Measurements from ENCODE around the gene MLF1. TPM values are rescaled to one million over a fixed set of nuclear protein-coding genes. Genes with fewer than 3 reads are reported as not detected.

MLF1 gene
- total and polyA plus RNA-seq, 2 of the 4 experiments (the other 2 are of a cell fraction): 4.7 to 5.2 TPM

- TF ChIP-seq CTCF (conservative IDR thresholded peaks at IDR 0.05; ENCODE audit: low read depth, low read length) (no peak), MXI1 (IDR thresholded peaks at IDR 0.05; ENCODE audit: borderline replicate concordance, low read depth, low read length) (no peak), FOS (IDR thresholded peaks at IDR 0.05; ENCODE audit: low read depth, low read length) (no peak), CHD1 (IDR thresholded peaks at IDR 0.05; ENCODE audit: low read depth, low read length) (no peak), MAFK (IDR thresholded peaks at IDR 0.05; ENCODE audit: low read depth, low read length) (no peak), NFE2L2 (IDR thresholded peaks at IDR 0.05; ENCODE audit: low read depth, low read length) (no peak), POLR2A (IDR thresholded peaks at IDR 0.05; ENCODE audit: low read depth, low read length) (no peak), BHLHE40 (IDR thresholded peaks at IDR 0.05; ENCODE audit: low read depth, low read length) (no peak), RFX5 (IDR thresholded peaks at IDR 0.05; ENCODE audit: low read depth, low read length) (no peak), SMC3 (IDR thresholded peaks at IDR 0.05; ENCODE audit: low read depth, low read length) (no peak), RCOR1 (IDR thresholded peaks at IDR 0.05; ENCODE audit: insufficient replicate concordance, low read length) (no peak), USF2 (IDR thresholded peaks at IDR 0.05; ENCODE audit: low read depth, low read length) (no peak)
- BruUV-seq (replicated peaks): no TSS peak
- intact Hi-C loops (cut with micrococcal nuclease) (no loop called here), dilution Hi-C loops (cut with HindIII; ENCODE audit: low sequenced_read_pairs, unreplicated experiment) (no loop called here), in situ Hi-C loops (cut with MboI; ENCODE audit: low sequenced_read_pairs) (loop anchor here (25.0 kb wide), 1 partner anchor 636 kb away; no protein-coding TSS in a partner anchor)
- no peak overlapping the region for H4K8ac ChIP-seq (ENCODE audit: low read depth in 2 of 2, low read length in 2 of 2)
- no peak overlapping the region for H2AFZ ChIP-seq (replicated peaks; ENCODE audit: low read length, poor library complexity)
- no peaks in the 10 kb centered on the region for H3K27me3 ChIP-seq (ENCODE audit: control insufficient read depth, insufficient read depth, low read length)
- H4K91ac ChIP-seq (ENCODE audit: insufficient read depth, low read depth, low read length): no peak overlapping the region
- no peak overlapping the region for H3K4ac ChIP-seq (ENCODE audit: low read depth, low read length)
- H2AK9ac ChIP-seq (replicated peaks; ENCODE audit: low read depth, low read length, poor library complexity): no peak overlapping the region
- no peak for ATAC-seq (ENCODE audit: low read depth)
- H3K27ac ChIP-seq (ENCODE audit: insufficient read depth, low read length): no peak overlapping the region
- H3K9ac ChIP-seq (ENCODE audit: low read depth, low read length): no peak overlapping the region
- no peak overlapping the region for H3K4me2 ChIP-seq (ENCODE audit: low read depth, low read length)
- H2BK120ac ChIP-seq (ENCODE audit: low read depth, low read length): no peak overlapping the region
- H3K18ac ChIP-seq (ENCODE audit: low read depth, low read length): no peak overlapping the region
- H3K36me3 ChIP-seq (ENCODE audit: control insufficient read depth, insufficient read depth, low read length): no peaks in the 10 kb centered on the region
- H3K9me1 ChIP-seq (ENCODE audit: insufficient read depth, low read length): no peaks in the 10 kb centered on the region
- H2AK5ac ChIP-seq (ENCODE audit: low read depth, low read length): no peak overlapping the region
- WGBS, 2 experiments (ENCODE audit: extremely low coverage in 2 of 2, insufficient read length in 1 of 2): no CpG with 5 or more reads among the region's 1 CpG
- no peaks in the 10 kb centered on the region for H4K20me1 ChIP-seq (ENCODE audit: insufficient read depth, low read length)
- no peaks in the 10 kb centered on the region for H3K4me1 ChIP-seq (ENCODE audit: control insufficient read depth, insufficient read depth, low read length)
- no peak for DNase-seq
- H4K5ac ChIP-seq (ENCODE audit: low read depth, low read length): no peak overlapping the region
- H3K79me1 ChIP-seq (ENCODE audit: low read depth in 1 of 2, low read length in 2 of 2): no peaks in the 10 kb centered on the region
- H3K23ac ChIP-seq (ENCODE audit: low read depth, low read length): no peak overlapping the region
- no peak overlapping the region for H3K14ac ChIP-seq (replicated peaks; ENCODE audit: low read depth, low read length)
- no peak overlapping the region for H3K56ac ChIP-seq (ENCODE audit: extremely low read depth, insufficient read depth, low read length)
- H3K4me3 ChIP-seq (ENCODE audit: insufficient read depth, low read depth, low read length): no peak overlapping the region
- ChIA-PET CTCF (no interaction called here), POLR2A (ENCODE audit: unreplicated experiment) (no interaction called here)
- no peak overlapping the region for H2BK5ac ChIP-seq (ENCODE audit: low read depth, low read length, poor library complexity, severe bottlenecking)
- no peak overlapping the region for H2BK20ac ChIP-seq (ENCODE audit: low read depth, low read length)
- no peak overlapping the region for H2BK15ac ChIP-seq (ENCODE audit: low read depth, low read length)
- H3K9me3 ChIP-seq (ENCODE audit: control insufficient read depth, insufficient read depth, low read length): peaks cover 4% of the 10 kb centered on the region; the same call in 1 of the 2 replicates
These were observed 54.9 kb downstream of the MLF1 start for GRCh38 chr3:158625881-158626280.
